H54 (cell line): ENCODE measurements around the gene TNFAIP2.
"Not testable (repeated sequence)": the region's sequence is repeated elsewhere in the genome, so short reads cannot be mapped to it uniquely, and the experiment has no call there.

Experiments used
- DNase-seq: peaks from one replicate; pipeline ENCODE4 v3.0.0; 2011; ENCODE audit warnings: low spot score, mixed read lengths; ENCODE audit not compliant: insufficient read length
- FAIRE-seq: peaks from 3 replicates; lab custom pipeline; 2011; peaks lifted over from hg19 to GRCh38; lab: Jason Lieb, UNC
- POLR2A ChIP-seq: IDR thresholded peaks from 2 replicates; pipeline ENCODE4 v1.6.1; 2011; ENCODE audit warnings: low read depth, mild to moderate bottlenecking, low read length

TNFAIP2 gene

DNA sequence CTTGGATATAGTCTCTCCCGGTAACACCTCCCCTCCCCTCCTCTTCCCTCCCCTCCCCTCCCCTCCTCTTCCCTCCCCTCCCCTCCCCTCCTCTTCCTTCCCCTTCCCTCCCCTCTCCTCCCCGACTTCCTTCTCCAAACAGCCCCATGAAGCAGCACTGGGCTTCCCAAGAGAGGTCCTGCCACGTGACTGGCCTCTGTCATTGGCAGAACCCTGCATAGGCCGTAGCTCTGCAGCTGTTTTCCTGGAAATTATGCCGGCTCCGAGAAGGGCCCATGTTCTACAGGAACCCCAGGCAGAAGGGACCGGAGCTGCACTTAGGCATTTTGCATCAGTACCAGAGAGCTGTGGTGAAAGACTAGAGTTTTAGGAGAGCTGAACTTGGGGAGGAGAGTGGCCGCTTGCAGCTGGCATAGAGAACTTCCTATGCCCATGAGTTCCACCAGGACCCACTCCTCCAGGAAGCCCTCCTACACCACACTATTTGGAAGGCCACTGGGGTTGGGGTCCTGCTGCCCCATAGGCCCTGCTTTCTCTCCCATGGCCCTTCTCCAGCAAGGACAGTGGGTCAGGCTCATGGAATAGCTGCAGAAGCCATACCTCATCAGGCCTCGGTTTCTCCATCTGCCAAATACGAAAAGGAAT lies 5.1 kb upstream of the TNFAIP2 start:
- FAIRE-seq (no peak), DNase-seq (no peak)
- TF ChIP-seq POLR2A: no peak

DNA sequence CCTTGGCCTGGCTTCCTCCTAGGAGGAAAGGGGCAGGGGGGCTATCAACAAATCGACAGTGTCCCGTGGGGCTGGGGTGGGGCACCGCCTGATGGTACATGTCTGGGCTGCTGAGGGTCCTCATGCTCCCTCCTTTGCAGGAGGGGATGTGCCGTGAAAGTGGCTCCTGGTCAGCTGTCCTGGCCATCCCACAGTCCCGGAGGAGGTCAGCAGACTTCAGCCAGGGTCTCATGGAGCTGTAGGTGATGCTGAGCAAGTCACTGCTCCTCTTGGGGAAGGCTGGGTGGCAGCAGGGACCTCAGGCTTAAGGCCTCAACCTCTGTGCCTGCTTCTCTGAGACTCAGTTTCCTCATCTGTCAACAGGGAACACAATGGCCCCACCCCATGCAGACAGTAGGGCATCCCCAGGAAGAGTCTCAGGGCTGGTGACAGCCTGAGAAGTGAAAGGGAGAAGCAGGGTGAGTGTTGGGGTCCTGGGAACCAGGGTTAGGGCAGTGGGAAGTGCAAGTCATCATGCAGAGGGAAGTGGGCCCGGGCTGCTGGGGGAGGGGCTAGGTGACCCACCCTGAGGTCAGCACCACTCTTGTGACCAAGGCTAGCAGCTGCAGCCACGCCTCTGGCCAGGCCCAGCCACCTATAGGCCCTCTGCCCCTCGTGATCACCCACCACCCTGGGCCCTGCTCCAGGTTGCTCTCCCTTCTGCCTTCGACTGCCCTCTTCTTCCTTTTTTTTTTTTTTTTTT lies 4.4 kb upstream of the TNFAIP2 start:
- DNase-seq (no peak), FAIRE-seq (no peak)
- no peak for TF ChIP-seq POLR2A

GRCh38 chr14:103119527-103119926 lies 3.7 kb upstream of the TNFAIP2 start:
- not testable (repeated sequence) for DNase-seq, FAIRE-seq

DNA sequence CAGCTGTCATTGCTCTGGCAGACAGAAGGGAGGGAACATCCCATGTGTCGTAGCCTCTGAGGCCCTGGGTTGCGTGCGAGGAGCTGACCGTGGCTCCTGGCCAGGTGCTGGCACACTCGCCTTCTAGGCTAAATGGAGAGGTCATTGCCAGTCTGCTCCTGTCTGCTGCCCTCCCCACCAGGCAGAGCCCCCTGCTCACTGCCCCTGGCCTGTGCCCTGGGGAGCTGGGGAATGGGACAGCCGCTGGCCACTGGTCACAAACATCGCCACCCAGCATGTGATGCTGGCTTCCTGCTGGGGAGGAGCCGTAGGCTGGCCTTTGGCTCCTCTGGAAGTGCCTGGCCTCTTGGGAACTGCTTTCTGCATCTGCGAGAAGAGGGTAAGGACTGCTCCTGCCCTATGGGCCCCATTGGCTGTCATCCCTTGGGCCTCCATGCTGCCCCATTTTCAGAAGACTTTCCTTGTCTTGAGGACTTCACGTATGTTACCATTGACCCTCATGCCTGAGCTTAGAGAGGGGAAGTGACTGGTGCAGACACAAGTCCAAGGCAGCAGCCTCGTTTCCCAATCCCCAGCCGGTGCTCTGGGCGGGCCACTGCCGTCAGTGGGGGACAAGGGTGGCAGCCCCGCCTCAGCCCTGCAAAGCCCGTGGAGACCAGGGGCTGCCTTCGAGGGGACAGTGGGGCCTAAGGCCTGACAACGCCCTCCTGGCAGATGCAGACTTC lies 2.0 kb upstream of the TNFAIP2 start:
- TF ChIP-seq POLR2A: no peak
- DNase-seq: no peak
- no peak for FAIRE-seq

GRCh38 chr14:103121846-103122584 lies 1.2 kb upstream of the TNFAIP2 start:
- FAIRE-seq (peak; percentile 72), DNase-seq (peak; percentile 88)
- TF ChIP-seq POLR2A: no peak

GRCh38 chr14:103122585-103122946 lies 695 bp upstream of the TNFAIP2 start:
- DNase-seq (peak; percentile 68), FAIRE-seq (no peak)
- TF ChIP-seq POLR2A: no peak

- no peak for TF ChIP-seq POLR2A
- no peak for FAIRE-seq
- peak; percentile 66 for DNase-seq
Measured at GRCh38 chr14:103123634-103124500, 606 bp downstream of the TNFAIP2 start.

- no peak for FAIRE-seq
- DNase-seq: no peak
- TF ChIP-seq POLR2A: no peak
Measured at GRCh38 chr14:103124501-103125001, 1.3 kb downstream of the TNFAIP2 start.

- TF ChIP-seq POLR2A: no peak
- FAIRE-seq (no peak), DNase-seq (no peak)
Measured at GRCh38 chr14:103125098-103126070, 2.1 kb downstream of the TNFAIP2 start.

DNA sequence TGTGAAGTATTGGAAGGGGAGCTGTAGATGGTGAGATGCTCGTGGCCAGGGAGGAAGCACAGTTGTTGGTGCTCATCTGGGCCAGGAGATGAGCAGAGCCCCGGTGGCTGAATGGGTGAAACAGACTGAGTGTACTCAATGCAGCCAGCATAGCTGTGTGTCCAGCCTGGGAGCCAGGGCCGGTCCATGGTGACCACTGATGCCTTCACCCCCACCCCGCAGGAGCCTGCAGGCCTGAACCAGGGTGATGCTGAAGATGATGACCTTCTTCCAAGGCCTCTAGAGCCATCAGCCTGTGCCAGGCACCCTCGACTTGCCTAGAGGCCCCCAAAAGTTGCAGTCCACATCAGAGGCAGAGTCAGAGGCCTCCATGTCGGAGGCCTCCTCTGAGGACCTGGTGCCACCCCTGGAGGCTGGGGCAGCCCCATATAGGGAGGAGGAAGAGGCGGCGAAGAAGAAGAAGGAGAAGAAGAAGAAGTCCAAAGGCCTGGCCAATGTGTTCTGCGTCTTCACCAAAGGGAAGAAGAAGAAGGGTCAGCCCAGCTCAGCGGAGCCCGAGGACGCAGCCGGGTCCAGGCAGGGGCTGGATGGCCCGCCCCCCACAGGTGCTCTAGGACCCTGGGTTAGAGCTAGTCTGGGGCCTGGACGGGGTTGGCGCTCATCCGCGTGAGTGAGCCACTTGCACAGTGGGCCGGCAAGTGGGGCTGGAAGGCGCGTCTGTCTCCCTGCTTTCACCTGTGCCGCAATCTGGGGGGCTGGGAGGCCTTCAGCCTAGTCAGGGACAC lies 3.0 kb downstream of the TNFAIP2 start:
- FAIRE-seq (no peak), DNase-seq (no peak)
- no peak for TF ChIP-seq POLR2A

GRCh38 chr14:103126873-103127304 lies 3.6 kb downstream of the TNFAIP2 start:
- FAIRE-seq: no peak
- no peak for DNase-seq
- TF ChIP-seq POLR2A: no peak
